ENCODE data around the gene ZNF618.
A peak's percentile ranks its signal among the peaks of the same experiment; 100 is the strongest.

ZNF618 gene

DNA sequence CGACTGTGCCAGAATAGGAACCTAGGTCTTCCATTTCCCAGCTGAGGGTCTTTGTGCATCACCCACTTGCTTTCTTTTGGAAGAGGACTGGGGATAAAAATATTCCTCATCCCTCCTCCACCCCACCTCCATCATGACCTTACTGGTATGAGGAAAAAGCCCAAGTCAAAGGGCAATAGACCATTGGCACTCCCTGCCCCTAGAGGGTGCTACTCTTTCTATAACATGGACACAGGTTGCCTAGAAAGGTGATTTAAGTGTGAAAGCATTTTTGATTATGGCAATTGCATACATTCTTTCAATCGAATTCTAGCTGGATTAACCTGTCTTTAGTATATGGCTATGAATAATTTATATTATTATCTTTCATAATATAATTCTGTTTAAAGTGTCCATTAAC is 22.8 kb upstream of the ZNF618 start:
- Histone ChIP-seq H4K20me1 (ENCODE audit: control insufficient read depth, insufficient read depth, low read depth, low read length) (no peaks in the 10 kb centered on the region), H3K4me1 (ENCODE audit: control insufficient read depth, low read length) (no peaks in the 10 kb centered on the region), H3F3A (ENCODE audit: control insufficient read depth, insufficient read depth) (no peaks in the 10 kb centered on the region), H3K9me2 (replicated peaks; ENCODE audit: control insufficient read depth, low read length) (no peaks in the 10 kb centered on the region), H3K4me2 (ENCODE audit: low read length) (no peak overlapping the region), H3K79me2 (ENCODE audit: control insufficient read depth, low read length) (no peaks in the 10 kb centered on the region), H3K27ac (ENCODE audit: low read depth, low read length) (no peak overlapping the region), H3K27me3 (ENCODE audit: control insufficient read depth, low read length) (peaks cover 2% of the 10 kb centered on the region), H3K9me3 (ENCODE audit: control insufficient read depth, insufficient read depth, low read length) (no peaks in the 10 kb centered on the region), H3K4me3 (ENCODE audit: low read length) (no peak overlapping the region), H3K36me3 (ENCODE audit: control insufficient read depth, low read length) (no peaks in the 10 kb centered on the region)
- no peak for TF ChIP-seq EZH2phosphoT487 (IDR thresholded peaks at IDR 0.05; ENCODE audit: borderline replicate concordance, low read length)
- TF ChIP-seq, protein P1, sequence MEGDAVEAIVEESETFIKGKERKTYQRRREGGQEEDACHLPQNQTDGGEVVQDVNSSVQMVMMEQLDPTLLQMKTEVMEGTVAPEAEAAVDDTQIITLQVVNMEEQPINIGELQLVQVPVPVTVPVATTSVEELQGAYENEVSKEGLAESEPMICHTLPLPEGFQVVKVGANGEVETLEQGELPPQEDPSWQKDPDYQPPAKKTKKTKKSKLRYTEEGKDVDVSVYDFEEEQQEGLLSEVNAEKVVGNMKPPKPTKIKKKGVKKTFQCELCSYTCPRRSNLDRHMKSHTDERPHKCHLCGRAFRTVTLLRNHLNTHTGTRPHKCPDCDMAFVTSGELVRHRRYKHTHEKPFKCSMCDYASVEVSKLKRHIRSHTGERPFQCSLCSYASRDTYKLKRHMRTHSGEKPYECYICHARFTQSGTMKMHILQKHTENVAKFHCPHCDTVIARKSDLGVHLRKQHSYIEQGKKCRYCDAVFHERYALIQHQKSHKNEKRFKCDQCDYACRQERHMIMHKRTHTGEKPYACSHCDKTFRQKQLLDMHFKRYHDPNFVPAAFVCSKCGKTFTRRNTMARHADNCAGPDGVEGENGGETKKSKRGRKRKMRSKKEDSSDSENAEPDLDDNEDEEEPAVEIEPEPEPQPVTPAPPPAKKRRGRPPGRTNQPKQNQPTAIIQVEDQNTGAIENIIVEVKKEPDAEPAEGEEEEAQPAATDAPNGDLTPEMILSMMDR (IDR thresholded peaks at IDR 0.05; ENCODE audit: low read depth, low read length, poor library complexity, severe bottlenecking), result peak; percentile 51

DNA sequence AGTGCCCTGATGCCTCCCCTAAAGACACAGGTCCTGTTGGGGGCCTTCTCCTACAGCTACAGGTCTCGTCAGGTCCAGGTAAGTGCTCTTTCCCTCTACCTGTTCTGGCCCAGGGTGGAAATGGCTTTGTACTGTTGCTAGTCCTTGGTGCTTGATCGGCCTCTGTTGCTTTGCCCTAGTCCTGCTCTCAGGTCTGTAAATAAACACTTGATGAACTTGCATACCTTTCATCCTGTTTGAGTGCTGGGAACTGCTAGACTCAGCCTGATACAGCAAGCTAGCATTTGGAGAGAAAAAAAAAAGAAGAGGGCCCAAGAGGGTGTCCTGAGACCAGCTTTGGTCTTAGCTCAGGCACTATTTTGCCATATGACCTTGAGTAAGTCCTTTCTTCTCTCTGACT is 21.8 kb upstream of the ZNF618 start:
- Histone ChIP-seq H3K27me3 (ENCODE audit: control insufficient read depth, low read length) (peaks cover 2% of the 10 kb centered on the region), H3K9me2 (replicated peaks; ENCODE audit: control insufficient read depth, low read length) (no peaks in the 10 kb centered on the region), H3K79me2 (ENCODE audit: control insufficient read depth, low read length) (no peaks in the 10 kb centered on the region), H3K27ac (ENCODE audit: low read depth, low read length) (no peak overlapping the region), H3K4me3 (ENCODE audit: low read length) (no peak overlapping the region), H3K4me2 (ENCODE audit: low read length) (no peak overlapping the region), H3K9me3 (ENCODE audit: control insufficient read depth, insufficient read depth, low read length) (no peaks in the 10 kb centered on the region), H3K4me1 (ENCODE audit: control insufficient read depth, low read length) (no peaks in the 10 kb centered on the region), H4K20me1 (ENCODE audit: control insufficient read depth, insufficient read depth, low read depth, low read length) (no peaks in the 10 kb centered on the region), H3K36me3 (ENCODE audit: control insufficient read depth, low read length) (no peaks in the 10 kb centered on the region), H3F3A (ENCODE audit: control insufficient read depth, insufficient read depth) (no peaks in the 10 kb centered on the region)
- TF ChIP-seq EZH2phosphoT487 (IDR thresholded peaks at IDR 0.05; ENCODE audit: borderline replicate concordance, low read length), result no peak
- TF ChIP-seq, protein P1 (IDR thresholded peaks at IDR 0.05; ENCODE audit: low read depth, low read length, poor library complexity, severe bottlenecking), result no peak

DNA sequence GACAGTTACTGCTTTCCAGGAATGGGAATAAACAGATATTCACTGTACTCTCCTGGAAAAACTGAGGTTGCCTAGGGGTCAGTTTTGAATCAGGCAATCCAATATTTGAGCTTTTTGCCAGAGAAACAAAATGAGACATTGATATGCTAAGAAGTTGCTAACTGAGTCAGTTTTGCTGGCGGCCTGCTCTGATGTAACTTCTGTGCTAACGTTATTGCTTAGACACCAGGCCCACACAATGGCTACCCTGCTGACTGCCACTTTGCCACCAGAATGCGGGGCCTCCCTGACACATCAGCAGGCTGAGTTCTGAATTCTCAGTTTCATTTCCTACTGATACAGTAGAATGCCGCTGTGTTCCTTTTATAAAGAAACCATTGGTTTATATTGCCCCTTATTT is 18.2 kb upstream of the ZNF618 start:
- no peak overlapping the region for H3K27ac ChIP-seq (ENCODE audit: low read depth, low read length)
- H3K9me2 ChIP-seq (replicated peaks; ENCODE audit: control insufficient read depth, low read length), result no peaks in the 10 kb centered on the region
- no peak overlapping the region for H3K4me3 ChIP-seq (ENCODE audit: low read length)
- no peaks in the 10 kb centered on the region for H3K4me1 ChIP-seq (ENCODE audit: control insufficient read depth, low read length)
- no peak overlapping the region for H3K4me2 ChIP-seq (ENCODE audit: low read length)
- H3K9me3 ChIP-seq (ENCODE audit: control insufficient read depth, insufficient read depth, low read length), result no peaks in the 10 kb centered on the region
- no peak for TF ChIP-seq EZH2phosphoT487 (IDR thresholded peaks at IDR 0.05; ENCODE audit: borderline replicate concordance, low read length)
- TF ChIP-seq, protein P1 (IDR thresholded peaks at IDR 0.05; ENCODE audit: low read depth, low read length, poor library complexity, severe bottlenecking), result no peak
- no peaks in the 10 kb centered on the region for H3K79me2 ChIP-seq (ENCODE audit: control insufficient read depth, low read length)
- no peaks in the 10 kb centered on the region for H3F3A ChIP-seq (ENCODE audit: control insufficient read depth, insufficient read depth)
- no peaks in the 10 kb centered on the region for H3K36me3 ChIP-seq (ENCODE audit: control insufficient read depth, low read length)
- no peaks in the 10 kb centered on the region for H4K20me1 ChIP-seq (ENCODE audit: control insufficient read depth, insufficient read depth, low read depth, low read length)
- H3K27me3 ChIP-seq (ENCODE audit: control insufficient read depth, low read length), result peaks cover 2% of the 10 kb centered on the region

DNA sequence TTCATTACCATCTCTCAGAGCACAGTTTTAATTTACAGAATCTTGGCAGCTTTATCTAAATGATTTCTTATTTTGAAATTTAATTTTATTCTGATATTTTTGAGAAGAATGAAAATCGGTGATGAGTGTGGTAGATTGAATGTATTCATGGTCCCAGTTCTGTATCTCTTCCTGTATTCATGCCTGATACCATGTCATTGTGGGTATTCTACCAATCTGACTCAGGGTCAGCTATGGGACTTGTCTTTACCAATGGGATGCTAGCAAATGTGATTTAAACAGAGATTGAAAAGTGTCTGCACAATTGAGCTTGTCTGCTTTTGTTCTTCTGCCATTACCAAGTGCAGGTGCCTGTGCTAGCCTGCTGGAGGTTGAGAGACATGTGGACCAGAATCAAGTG is 17.8 kb upstream of the ZNF618 start:
- H3K36me3 ChIP-seq (ENCODE audit: control insufficient read depth, low read length), result no peaks in the 10 kb centered on the region
- no peak overlapping the region for H3K4me3 ChIP-seq (ENCODE audit: low read length)
- H3K4me1 ChIP-seq (ENCODE audit: control insufficient read depth, low read length), result no peaks in the 10 kb centered on the region
- H3K27ac ChIP-seq (ENCODE audit: low read depth, low read length), result no peak overlapping the region
- no peaks in the 10 kb centered on the region for H4K20me1 ChIP-seq (ENCODE audit: control insufficient read depth, insufficient read depth, low read depth, low read length)
- TF ChIP-seq EZH2phosphoT487 (IDR thresholded peaks at IDR 0.05; ENCODE audit: borderline replicate concordance, low read length), result no peak
- TF ChIP-seq, protein P1 (IDR thresholded peaks at IDR 0.05; ENCODE audit: low read depth, low read length, poor library complexity, severe bottlenecking), result no peak
- peaks cover 3% of the 10 kb centered on the region for H3K27me3 ChIP-seq (ENCODE audit: control insufficient read depth, low read length)
- no peaks in the 10 kb centered on the region for H3K79me2 ChIP-seq (ENCODE audit: control insufficient read depth, low read length)
- no peaks in the 10 kb centered on the region for H3F3A ChIP-seq (ENCODE audit: control insufficient read depth, insufficient read depth)
- H3K9me3 ChIP-seq (ENCODE audit: control insufficient read depth, insufficient read depth, low read length), result no peaks in the 10 kb centered on the region
- H3K9me2 ChIP-seq (replicated peaks; ENCODE audit: control insufficient read depth, low read length), result no peaks in the 10 kb centered on the region
- no peak overlapping the region for H3K4me2 ChIP-seq (ENCODE audit: low read length)
